HG03159 (cell line): ENCODE data around the gene DMAP1.

Source experiments
- ATAC-seq: cut with Tn5 transposase; IDR thresholded peaks from one replicate; pipeline ENCODE4 v1.9.1; 2021; ENCODE audit warnings: mild to moderate bottlenecking, moderate library complexity; ENCODE audit not compliant: unreplicated experiment

DMAP1 gene

DNA sequence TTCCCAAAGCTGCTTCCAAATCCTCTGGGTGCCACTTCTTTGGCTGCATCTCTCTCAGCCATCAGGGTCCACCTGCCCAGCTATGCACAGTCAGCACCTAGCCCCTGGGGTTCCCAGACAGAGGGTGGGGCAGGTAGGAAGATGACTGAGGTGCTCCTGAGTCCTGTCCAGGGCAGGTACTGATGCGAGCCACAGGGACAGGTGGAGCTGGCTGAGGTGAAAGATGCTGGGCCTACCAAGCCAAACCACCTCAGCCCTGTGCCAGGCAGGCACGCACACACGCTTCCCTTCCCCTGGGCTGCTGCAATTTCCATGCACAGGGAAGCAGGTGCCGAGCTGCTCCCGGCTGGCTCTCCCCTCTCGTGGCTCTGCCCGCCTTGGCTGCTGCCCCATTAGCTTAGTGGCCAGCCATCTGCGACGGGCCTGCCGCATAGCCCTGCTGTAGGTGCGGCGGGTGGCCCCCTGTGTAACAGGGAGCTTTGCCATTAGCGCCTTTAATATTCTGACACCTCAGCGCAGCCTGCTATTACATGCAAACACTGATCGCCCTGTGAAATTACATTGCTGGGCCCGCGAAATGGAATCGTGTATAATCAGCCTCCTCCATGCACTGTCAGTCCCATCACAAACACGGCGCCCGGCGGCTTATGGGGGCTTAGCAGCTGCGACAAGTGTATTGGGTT lies 38.9 kb downstream of the DMAP1 start:
- ATAC-seq: no peak

DNA sequence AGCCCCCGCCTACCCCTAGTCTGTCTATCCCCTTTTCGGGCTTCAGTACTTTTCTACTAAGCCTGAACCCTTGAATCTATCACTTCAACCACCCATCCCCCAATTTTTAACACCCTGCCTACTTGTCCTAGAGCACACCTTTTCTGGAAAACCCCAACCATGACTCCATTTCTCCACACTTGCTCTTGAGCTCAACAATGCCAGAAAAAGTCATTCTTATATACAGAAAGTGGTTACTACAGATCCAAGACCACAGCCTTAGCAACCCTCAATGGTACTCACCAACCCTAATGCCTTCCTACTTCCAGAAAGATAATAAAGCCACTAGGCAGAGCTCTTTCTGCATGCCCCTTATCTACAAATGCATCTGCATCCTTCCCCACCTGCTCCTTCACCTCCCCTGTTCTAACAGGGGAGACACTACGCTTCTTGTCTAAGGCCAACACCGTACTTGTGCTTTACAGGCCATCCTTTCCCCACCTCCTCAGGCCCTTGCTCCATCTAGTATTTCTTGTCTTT lies 41.2 kb downstream of the DMAP1 start:
- ATAC-seq: no peak

DNA sequence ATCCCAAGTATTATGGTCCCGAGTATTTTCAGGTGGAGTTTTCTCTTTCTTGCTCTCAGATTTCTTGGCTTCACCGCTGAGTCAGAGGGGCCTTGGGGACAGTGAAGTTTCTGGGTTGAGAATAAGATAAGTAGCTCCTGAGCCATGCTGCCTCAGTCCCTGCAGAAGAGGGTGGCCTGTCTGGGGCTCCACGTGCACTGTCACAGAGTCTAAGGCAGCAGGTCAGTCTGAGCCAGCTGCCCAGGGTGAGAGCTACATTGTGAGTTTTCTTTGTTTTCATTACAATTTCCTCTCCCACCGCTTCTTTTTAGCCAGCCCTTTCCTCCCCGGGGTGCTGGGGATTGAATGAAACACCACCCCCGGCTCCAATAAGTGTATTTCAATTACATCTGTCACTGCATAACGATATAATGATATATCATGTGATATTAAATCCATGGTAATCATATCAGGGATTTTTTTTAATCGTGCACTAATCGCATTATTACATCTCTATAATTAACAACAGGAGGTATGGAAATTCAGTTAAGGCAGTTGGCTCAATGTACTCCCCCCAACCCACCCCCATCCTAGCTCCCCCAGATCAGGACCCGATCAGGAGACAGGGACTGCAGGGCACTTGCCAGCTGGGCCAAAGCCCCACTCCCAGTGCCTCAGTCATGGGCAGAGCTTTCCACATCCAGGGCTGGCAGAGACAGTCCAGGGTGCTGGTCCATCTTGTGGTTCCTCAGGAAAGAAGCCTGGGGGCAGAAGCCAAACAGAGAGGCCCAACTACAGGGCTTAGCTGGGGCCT lies 43.7 kb downstream of the DMAP1 start:
- ATAC-seq: no peak

DNA sequence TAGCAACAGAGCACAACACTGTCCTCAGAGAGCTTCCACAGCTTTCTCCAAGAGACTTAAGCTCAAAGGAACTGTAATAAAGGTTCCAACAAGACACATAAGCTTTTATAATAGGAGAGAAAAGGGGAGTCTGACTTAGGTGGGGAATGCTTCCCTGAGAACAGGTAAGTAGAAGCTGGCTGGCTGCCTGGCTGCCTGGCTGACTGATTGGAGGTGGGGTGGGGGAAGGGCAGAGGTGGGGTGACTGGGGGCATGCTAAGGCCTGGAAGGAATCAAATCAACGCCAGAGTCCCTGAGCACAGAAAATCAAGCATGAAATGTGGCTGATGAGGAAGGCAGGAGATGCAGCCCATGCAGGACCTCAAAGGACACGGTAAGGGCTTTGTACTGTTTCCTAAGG lies 45.8 kb downstream of the DMAP1 start:
- no peak for ATAC-seq

DNA sequence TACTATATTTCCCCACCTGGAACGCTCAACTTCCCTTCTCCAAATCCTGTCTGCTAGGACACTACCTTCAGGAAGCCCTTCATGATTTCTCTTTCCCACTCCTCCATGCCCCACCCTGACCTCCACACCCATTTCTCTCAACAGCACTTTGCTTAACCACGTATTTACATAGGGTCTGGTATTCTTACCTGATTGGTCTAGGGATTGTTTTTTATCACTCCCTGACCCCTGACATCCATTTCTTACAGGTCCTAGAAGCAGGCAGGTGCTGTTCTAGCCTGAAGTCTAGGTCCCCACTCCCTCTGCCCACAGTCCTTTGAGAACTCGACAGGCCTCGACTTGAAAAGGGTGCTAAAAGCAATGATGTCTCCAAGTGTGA lies 47.5 kb downstream of the DMAP1 start:
- no peak for ATAC-seq

DNA sequence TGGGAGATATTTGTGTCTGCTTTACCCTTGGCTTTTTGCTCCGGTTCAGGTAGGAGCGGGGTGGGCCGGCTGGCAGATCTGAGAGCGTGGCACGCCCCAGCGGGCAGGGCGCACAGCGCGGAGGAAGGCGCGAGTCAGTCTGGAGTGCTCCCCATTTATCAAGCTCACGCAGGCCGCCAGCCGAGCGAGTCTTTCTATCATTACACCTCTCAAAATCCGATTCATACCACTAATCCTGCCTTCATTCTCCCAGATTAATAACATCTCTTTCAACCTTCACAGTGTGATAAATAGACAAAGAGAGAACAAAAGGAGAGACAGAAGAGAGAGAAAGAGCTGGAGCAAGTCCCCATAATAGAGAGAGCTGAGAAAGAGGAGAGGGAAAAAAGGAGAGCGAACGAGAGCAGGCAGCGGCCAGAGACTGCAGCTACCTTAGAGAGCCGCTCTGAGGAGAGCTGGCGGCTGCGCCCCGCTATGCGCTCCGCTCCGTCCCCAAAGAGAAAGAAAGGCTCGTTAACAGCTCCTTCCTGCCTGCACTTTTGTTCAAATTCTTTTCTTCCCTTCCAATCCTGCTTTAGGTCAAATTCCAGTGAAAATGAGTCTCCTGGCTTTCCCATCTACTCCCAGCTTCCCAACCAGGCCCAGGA lies 48.0 kb downstream of the DMAP1 start:
- no peak for ATAC-seq

DNA sequence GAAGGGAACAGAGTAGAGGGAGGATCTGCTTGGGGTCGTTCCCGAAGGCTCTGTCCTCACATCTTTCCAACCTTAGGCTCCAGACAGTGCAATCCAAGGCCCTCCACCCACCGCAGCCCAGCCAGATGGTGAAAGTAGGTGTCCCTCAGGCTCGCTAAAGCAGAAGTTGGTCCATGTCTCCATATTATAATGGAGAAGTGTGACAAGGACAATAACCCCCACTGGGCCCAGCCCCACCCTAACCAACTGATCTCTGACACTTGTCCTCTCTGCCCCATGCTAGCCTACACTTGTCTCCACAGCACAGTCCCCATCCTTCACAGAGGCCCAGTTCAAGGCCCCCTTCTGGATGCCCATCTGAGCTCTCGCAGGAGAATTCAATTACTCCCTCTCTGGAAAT lies 48.7 kb downstream of the DMAP1 start:
- no peak for ATAC-seq

DNA sequence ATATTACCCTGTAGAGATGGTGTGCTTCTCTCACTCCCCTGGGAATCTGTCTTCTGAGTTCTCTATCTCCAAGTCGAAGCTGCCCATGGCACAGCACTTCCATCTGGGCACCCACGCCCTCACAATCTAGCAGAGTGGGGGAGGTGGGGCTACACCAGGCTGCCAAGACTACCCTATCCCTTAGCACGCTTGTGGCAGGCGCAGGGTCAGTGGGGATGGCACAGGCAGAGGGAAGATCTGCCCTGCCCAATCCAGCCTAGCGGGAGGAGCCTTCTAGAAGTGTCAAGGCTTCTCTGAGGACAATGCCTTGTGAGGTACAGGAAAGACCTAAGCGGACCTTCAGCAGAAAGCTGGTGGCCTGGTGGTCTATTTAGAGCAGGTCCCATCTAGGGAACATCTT lies 49.1 kb downstream of the DMAP1 start:
- ATAC-seq: no peak

DNA sequence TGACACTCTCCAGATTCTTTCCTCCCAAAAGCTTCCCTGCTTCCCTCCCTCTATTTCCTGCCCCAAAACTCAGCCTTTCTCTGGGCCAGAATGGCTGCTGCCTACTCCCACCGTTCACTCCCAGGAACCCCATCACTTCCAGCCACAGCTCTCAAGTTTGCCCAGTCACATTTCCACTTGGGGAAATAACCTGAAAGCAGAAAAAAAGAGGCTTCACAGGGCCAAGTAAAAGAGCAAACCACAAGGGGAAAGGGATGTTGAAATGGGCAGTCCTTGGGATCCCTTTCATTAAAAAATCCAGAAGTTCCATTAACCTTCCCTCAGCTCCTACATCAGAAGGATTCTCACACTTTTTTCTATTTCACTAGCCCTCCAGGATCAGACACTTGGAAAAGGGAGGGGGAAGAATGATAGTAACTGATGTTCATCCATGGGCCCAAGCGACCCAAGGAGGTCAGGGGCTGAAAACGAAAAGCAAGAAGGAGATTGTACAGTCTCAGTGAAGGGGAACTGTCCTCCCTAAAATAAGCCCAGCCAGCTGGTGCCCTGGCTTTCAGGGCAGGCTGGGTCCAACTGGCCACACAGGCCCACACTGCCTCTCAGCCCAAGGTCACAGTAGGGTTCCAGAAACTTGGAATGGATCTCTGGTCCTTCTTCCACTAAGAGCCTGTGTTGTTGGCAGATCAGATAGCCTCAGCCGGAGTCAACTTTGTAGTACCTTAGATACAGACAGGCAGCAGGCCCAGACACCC lies 49.7 kb downstream of the DMAP1 start:
- no peak for ATAC-seq

DNA sequence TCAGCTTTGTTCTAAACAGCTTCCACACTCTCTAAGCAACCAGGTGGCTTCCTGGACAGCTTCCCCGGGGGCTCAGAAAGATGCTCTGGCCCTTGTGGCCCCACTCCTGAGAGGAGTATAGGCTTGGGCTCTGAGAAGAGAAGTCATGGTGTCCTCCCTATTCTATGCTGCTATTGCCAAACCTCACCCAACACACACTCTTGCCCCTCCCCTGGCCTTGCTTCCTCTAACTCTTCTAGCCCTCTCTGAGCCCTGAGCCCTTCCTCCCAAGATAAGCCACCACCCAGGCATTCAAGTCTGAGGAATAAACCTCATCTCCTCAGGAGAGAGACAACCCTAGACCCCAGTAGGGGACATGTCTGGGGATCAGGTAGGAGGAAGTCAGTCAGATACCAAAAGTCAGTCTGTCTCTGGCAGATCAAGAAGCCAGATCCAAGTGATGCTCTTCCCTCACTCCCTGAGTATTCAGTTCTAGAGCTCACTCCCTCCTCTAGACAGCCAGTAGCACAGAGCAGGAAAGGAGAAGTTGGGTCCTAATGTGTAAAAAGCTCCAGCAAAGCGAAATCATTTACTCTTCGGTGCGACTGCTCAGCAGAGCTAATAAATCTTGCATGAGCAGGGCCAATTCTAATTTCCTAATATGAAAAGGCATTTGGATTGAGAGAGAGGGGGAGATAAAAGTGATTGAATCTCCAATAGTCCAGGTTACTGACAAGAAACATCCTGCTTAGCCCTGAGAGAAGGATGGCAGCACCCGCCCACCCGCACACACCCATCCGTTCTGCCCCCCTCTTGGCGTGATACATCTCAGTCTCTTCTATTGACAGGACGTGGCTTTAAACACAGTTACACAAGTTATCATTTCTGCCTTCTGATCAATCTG lies 50.5 kb downstream of the DMAP1 start:
- no peak for ATAC-seq

DNA sequence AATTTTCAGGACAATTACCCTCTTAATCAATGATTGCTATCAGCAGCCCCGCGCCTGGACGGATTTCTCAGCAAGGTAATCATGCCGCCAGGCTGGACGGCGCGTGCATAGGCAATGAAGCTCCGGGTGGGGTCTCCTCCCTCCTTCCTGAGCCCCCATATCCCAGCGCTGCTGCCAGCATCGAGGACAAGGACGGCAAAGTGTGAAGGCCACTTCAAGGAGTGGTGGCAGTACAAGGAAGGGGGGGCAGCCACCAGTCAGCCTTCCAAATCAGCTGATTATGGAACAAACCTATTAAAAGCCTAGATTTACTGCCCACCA lies 51.1 kb downstream of the DMAP1 start:
- no peak for ATAC-seq

DNA sequence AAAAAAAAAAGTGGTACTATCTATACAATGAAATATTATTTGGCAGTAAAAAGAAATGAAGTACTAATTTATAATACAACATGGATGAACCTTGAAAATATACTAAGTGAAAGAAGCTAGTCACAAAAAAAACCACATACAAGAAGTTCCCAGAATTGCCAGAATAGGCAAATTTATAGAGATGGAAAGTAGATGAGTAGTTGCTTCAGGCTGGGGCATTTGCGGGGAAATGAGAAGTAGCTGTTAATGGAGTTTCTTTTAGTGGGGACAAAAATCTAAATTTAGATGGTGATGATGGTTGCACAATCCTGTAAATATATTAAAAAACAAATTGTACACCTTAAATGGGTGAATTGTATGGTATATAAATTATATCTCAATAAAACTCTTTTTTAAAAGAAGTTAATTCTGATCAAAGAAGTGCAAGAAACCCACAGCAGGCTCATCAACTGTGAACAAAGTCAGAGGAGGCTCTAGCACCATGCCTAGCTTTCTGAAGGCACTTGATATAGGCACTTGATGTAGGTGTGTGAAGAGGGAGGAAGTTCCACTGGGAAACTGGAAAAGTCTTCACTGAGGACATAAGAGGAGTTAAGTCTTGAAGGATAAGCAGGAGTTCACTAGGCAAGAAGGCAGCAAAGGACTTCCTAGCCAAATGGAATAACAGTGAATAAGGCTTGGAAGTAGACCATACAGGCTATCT lies 52.5 kb downstream of the DMAP1 start:
- ATAC-seq: no peak

DNA sequence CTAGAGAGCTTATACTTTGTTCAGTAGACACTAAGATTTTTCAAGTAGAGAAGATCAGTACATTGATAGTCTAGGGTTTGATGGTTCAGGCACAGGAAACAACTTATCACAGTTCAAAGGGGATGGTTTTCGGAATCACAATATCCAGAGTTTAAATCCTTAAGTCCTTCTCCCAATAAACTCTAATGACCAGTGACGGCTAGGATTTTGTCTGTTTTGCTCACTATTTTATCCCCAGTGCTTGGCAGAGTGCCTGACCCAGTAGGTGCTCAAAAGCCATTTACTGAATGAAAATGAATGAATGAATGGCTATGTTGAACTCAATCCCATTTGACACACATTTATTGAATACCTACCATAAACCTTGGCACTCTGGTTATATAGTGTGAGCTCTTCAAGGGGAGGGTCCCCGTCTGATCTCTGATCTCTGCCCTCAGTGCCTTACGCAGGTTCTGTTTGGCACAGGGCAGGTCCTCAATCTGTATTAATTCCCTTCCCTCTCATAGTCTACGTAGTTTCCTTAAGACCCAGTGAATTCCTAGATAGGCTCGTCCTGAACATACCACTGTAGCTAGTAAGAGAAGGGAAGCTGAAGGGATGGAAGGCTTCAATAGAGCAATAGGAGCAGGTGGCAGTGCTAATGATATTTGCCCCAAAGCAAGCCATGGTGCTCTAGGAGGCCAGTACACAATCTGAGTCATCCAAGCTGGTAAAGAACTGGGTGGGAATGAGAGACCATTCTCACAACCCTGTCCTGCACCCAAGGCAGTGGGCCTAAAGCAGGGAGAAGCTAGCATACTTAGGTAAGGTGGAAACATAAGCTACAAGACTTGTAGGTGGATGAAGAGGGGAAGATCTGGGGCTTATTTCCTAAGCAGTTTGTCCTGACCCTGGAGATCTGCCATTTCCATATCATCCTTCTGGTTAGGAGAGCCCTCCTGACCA lies 53.4 kb downstream of the DMAP1 start:
- ATAC-seq: no peak

DNA sequence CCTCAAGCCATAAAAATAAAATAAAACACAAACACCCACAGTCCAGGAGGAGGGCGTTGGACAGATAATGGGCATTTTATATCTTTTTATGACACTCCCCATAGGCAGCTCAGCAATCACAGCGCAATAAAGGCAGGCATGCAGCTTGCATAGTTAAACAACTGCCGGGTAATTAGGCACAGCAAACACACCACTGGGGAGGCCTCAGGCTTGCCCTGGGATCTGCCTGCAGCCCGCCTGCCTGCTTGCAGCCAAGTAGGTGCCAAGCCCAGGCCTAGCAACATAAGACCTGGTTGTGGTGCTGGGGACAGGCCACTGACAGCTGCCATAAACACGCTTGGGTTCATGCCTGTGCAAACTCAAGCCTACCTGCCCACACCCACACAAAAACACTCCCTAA lies 54.2 kb downstream of the DMAP1 start:
- no peak for ATAC-seq

DNA sequence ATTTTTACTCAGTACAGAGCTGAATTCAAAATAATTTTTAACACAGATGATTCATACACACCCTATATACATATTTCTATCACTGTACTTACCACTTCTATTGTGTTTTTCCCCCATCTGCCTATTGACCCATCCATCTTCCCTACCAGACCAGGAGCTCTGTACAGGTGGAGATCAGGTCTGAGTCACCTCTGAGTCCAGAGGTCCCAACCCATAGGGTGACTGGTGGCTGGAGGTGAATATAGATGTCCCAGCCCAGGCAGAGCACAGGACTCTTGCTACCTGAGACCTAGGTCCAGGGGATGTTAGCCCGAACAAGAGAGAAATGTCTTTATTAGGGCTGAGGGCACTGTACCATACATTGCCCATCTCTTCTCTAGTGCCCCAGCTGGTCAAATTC lies 54.8 kb downstream of the DMAP1 start:
- ATAC-seq: no peak
